Lower leg skin (tissue), 3 donors: ENCODE results near the gene JMJD6.

Experiments used
- CTCF ChIP-seq, 3 donors: fragments of 450-650 bp; IDR thresholded peaks; one replicate each; pipeline ENCODE4 v1.5.1; 2016; ENCODE audit warnings: antibody characterized with exemption in 3 of 3, mild to moderate bottlenecking in 3 of 3, moderate library complexity in 2 of 3
- POLR2A ChIP-seq, 2 donors: fragments of 450-650 bp; IDR thresholded peaks; one replicate each; pipeline ENCODE4 v1.6.1; 2016 to 2017; ENCODE audit warnings: antibody characterized with exemption in 2 of 2, mild to moderate bottlenecking in 1 of 2, moderate library complexity in 1 of 2

GRCh38 chr17:76735006-76735405, 8.6 kb upstream of the JMJD6 start:
- TF ChIP-seq CTCF (IDR thresholded peaks at IDR 0.05) (no peak), POLR2A (IDR thresholded peaks at IDR 0.05) (no peak)
